H1 (cell line): ENCODE data around the gene CUL9. TPM values are rescaled to one million over a fixed set of nuclear protein-coding genes. Genes with fewer than 3 reads are reported as not detected.

ENCODE experiments used
- CTCF ChIA-PET: fragments of 300-600 bp; sonication (Branson Sonifier 250); formaldehyde crosslinking; loops from one replicate; lab custom pipeline; 2021; ENCODE audit not compliant: partially characterized antibody; lab: Charles Lee
- POLR2A ChIA-PET: fragments of 300-600 bp; sonication (Branson Sonifier 250); formaldehyde crosslinking; loops from one replicate; lab custom pipeline; 2021; ENCODE audit warnings: inconsistent platforms; ENCODE audit not compliant: partially characterized antibody; lab: Charles Lee
- DNase-seq, 2 experiments: peaks; one replicate each; pipeline versions ENCODE4 v3.0.0 to v3.0.0-alpha.2; 2010 to 2022; ENCODE audit warnings: low spot score in 2 of 2, low read depth in 1 of 2, mixed read lengths in 1 of 2
- FAIRE-seq: peaks from 2 replicates; lab custom pipeline; 2011; peaks lifted over from hg19 to GRCh38; lab: Jason Lieb, UNC
- H2AFZ ChIP-seq: 2 replicates; pipeline ENCODE4 v1.8.1; 2012; ENCODE audit warnings: low read length, inconsistent platforms
- H2AK5ac ChIP-seq: 2 replicates; pipeline ENCODE4 v1.6.1; 2013; ENCODE audit warnings: low read depth, low read length
- H2BK120ac ChIP-seq: replicated peaks from 2 replicates; pipeline ENCODE3; 2013; ENCODE audit warnings: low read depth, low read length, inconsistent platforms
- H2BK12ac ChIP-seq: 2 replicates; pipeline ENCODE4 v1.6.1; 2013; ENCODE audit warnings: low read depth, low read length
- H2BK15ac ChIP-seq: 2 replicates; pipeline ENCODE4 v1.6.1; 2013; ENCODE audit warnings: low read length
- H2BK20ac ChIP-seq: 2 replicates; pipeline ENCODE4 v1.6.1; 2013; ENCODE audit warnings: low read length
- H2BK5ac ChIP-seq: 2 replicates; pipeline ENCODE4 v1.6.1; 2013; ENCODE audit warnings: low read depth, low read length
- H3K14ac ChIP-seq: 2 replicates; pipeline ENCODE4 v1.6.1; 2013; ENCODE audit warnings: inconsistent platforms; ENCODE audit not compliant: insufficient read length
- H3K18ac ChIP-seq: 2 replicates; pipeline ENCODE4 v1.6.1; 2013; ENCODE audit warnings: low read length; ENCODE audit errors: extremely low read depth
- H3K23ac ChIP-seq: 2 replicates; pipeline ENCODE4 v1.6.1; 2013; ENCODE audit warnings: inconsistent platforms; ENCODE audit not compliant: insufficient read length
- H3K23me2 ChIP-seq: 2 replicates; pipeline ENCODE4 v1.6.1; 2013; ENCODE audit warnings: low read depth, low read length
- H3K27ac ChIP-seq: 2 replicates; pipeline ENCODE4 v1.6.1; 2011; ENCODE audit warnings: low read depth, low read length, inconsistent platforms
- H3K27me3 ChIP-seq, 4 experiments: replicated peaks in 1 of 4; 1 replicate in 1 of 4; 2 replicates in 3 of 4; pipeline versions ENCODE4 v1.6.1 to v1.8.1; 2011 to 2013; ENCODE audit warnings: low read length in 3 of 4, mild to moderate bottlenecking in 3 of 4, inconsistent platforms in 2 of 4, mixed read lengths in 2 of 4, moderate library complexity in 1 of 4; ENCODE audit not compliant: control insufficient read depth in 3 of 4, insufficient read depth in 3 of 4; ENCODE audit errors: extremely low read depth in 1 of 4
- H3K36me3 ChIP-seq, 4 experiments: 2 replicates each; pipeline versions ENCODE4 v1.6.1 to v1.8.1; 2011 to 2013; ENCODE audit warnings: mild to moderate bottlenecking in 4 of 4, low read length in 3 of 4, moderate library complexity in 2 of 4, control low read depth in 1 of 4, inconsistent platforms in 1 of 4; ENCODE audit not compliant: insufficient read depth in 4 of 4, control insufficient read depth in 2 of 4
- H3K4ac ChIP-seq: replicated peaks from 2 replicates; pipeline ENCODE3; 2013; ENCODE audit warnings: low read length, low read depth, mixed read lengths, inconsistent platforms; ENCODE audit not compliant: insufficient read length
- H3K4me1 ChIP-seq, 4 experiments: replicated peaks in 1 of 4; 1 replicate in 1 of 4; 2 replicates in 3 of 4; pipeline versions ENCODE4 v1.6.1 to v1.8.1; 2011 to 2013; ENCODE audit warnings: low read length in 3 of 4, inconsistent platforms in 2 of 4, mixed read lengths in 1 of 4; ENCODE audit not compliant: insufficient read depth in 4 of 4, control insufficient read depth in 3 of 4
- H3K4me2 ChIP-seq, 2 experiments: 2 replicates each; pipeline versions ENCODE4 v1.6.1 to v1.8.1; 2011 to 2013; ENCODE audit warnings: low read depth in 2 of 2, low read length in 2 of 2, control low read depth in 1 of 2, inconsistent platforms in 1 of 2, mild to moderate bottlenecking in 1 of 2; ENCODE audit not compliant: insufficient read depth in 1 of 2
- H3K4me3 ChIP-seq, 4 experiments: fragments of 200-600, 300-600 bp in 1 of 4; sonication (generic), shearing (Covaris generic), sonication (Bioruptor Twin) in 1 of 4; 2 replicates each; pipeline versions ENCODE4 v1.5.1 to v1.8.1; 2011 to 2016; ENCODE audit warnings: low read length in 4 of 4, low read depth in 3 of 4, control low read depth in 2 of 4, inconsistent platforms in 2 of 4, mild to moderate bottlenecking in 2 of 4, mixed read lengths in 1 of 4, moderate library complexity in 1 of 4; ENCODE audit not compliant: insufficient read depth in 2 of 4; ENCODE audit errors: extremely low read depth in 1 of 4
- H3K56ac ChIP-seq: replicated peaks from 2 replicates; pipeline ENCODE3; 2013; ENCODE audit warnings: low read depth, mild to moderate bottlenecking, mixed read lengths, low read length, inconsistent platforms; ENCODE audit not compliant: insufficient read length
- H3K79me1 ChIP-seq: 2 replicates; pipeline ENCODE4 v1.6.1; 2013; ENCODE audit warnings: low read depth, low read length, control low read depth
- H3K79me2 ChIP-seq, 2 experiments: 2 replicates each; pipeline versions ENCODE4 v1.6.1 to v1.8.1; 2012 to 2013; ENCODE audit warnings: low read length in 2 of 2, mild to moderate bottlenecking in 2 of 2, inconsistent platforms in 1 of 2; ENCODE audit not compliant: insufficient read depth in 2 of 2, control insufficient read depth in 1 of 2
- H3K9ac ChIP-seq, 4 experiments: replicated peaks in 1 of 4; 1 replicate in 1 of 4; 2 replicates in 3 of 4; pipeline versions ENCODE4 v1.6.1 to v1.8.1; 2011 to 2013; ENCODE audit warnings: low read depth in 3 of 4, low read length in 3 of 4, control low read depth in 2 of 4, mild to moderate bottlenecking in 2 of 4, moderate library complexity in 2 of 4, inconsistent platforms in 1 of 4; ENCODE audit errors: extremely low read depth in 1 of 4
- H3K9me3 ChIP-seq, 2 experiments: 2 replicates each; pipeline versions ENCODE4 v1.6.1 to v1.8.1; 2012 to 2013; ENCODE audit warnings: mild to moderate bottlenecking in 2 of 2, moderate library complexity in 2 of 2, control low read depth in 1 of 2, inconsistent platforms in 1 of 2, low read depth in 1 of 2, low read length in 1 of 2, mixed read lengths in 1 of 2; ENCODE audit not compliant: insufficient read depth in 2 of 2
- H4K20me1 ChIP-seq, 2 experiments: replicated peaks in 1 of 2; 2 replicates each; pipeline versions ENCODE3 to v1.8.1; 2011 to 2013; ENCODE audit warnings: inconsistent platforms in 2 of 2, low read length in 2 of 2, mild to moderate bottlenecking in 1 of 2; ENCODE audit not compliant: insufficient read depth in 2 of 2, control insufficient read depth in 1 of 2
- H4K5ac ChIP-seq: 2 replicates; pipeline ENCODE4 v1.6.1; 2013; ENCODE audit warnings: low read length, low read depth, mixed read lengths, inconsistent platforms; ENCODE audit not compliant: insufficient read length
- H4K8ac ChIP-seq: 2 replicates; pipeline ENCODE4 v1.8.0; 2013; ENCODE audit warnings: mild to moderate bottlenecking, moderate library complexity, low read length, inconsistent platforms; ENCODE audit not compliant: insufficient read depth; ENCODE audit errors: extremely low read depth
- H4K91ac ChIP-seq: replicated peaks from 2 replicates; pipeline ENCODE3; 2013; ENCODE audit warnings: low read length, mixed read lengths, inconsistent platforms; ENCODE audit not compliant: insufficient read length
- ATF3 ChIP-seq: IDR thresholded peaks from 2 replicates; pipeline ENCODE4 v1.6.1; 2011; ENCODE audit warnings: low read depth, mild to moderate bottlenecking, low read length; ENCODE audit not compliant: insufficient read depth
- CHD1 ChIP-seq: IDR thresholded peaks from 2 replicates; pipeline ENCODE4 v1.6.1; 2012; ENCODE audit warnings: low read depth, low read length, improper control_type of control experiment
- EZH2 ChIP-seq: fragments of 200-600 bp; sonication (generic); IDR thresholded peaks from 2 replicates; pipeline ENCODE4 v1.7.1; 2012; ENCODE audit warnings: low read depth, mild to moderate bottlenecking, moderate library complexity, low read length, inconsistent platforms; ENCODE audit not compliant: severe bottlenecking
- FOSL1 ChIP-seq: IDR thresholded peaks from 2 replicates; pipeline ENCODE4 v1.6.1; 2011; ENCODE audit warnings: mild to moderate bottlenecking, low read depth, low read length, moderate library complexity; ENCODE audit not compliant: insufficient read depth
- JUND ChIP-seq: IDR thresholded peaks from 2 replicates; pipeline ENCODE4 v1.6.1; 2011; ENCODE audit warnings: mild to moderate bottlenecking, improper control_type of control experiment, low read length
- MAX ChIP-seq: IDR thresholded peaks from 2 replicates; pipeline ENCODE4 v1.6.1; 2012; ENCODE audit warnings: inconsistent platforms
- NANOG ChIP-seq: IDR thresholded peaks from 2 replicates; pipeline ENCODE4 v1.6.1; 2011; ENCODE audit warnings: low read length, low read depth, mild to moderate bottlenecking, inconsistent platforms; ENCODE audit not compliant: insufficient read depth, poor library complexity, severe bottlenecking
- PHF8 ChIP-seq: fragments of 200-600 bp; sonication (generic); conservative IDR thresholded peaks from 2 replicates; pipeline ENCODE4 v1.7.1; 2012; ENCODE audit warnings: low read depth, mild to moderate bottlenecking, inconsistent platforms, low read length, moderate library complexity
- RAD21 ChIP-seq, 2 experiments: IDR thresholded peaks in 1 of 2; conservative IDR thresholded peaks in 1 of 2; 2 replicates each; pipeline ENCODE4 v1.6.1; 2011; ENCODE audit warnings: low read depth in 2 of 2, low read length in 2 of 2, improper control_type of control experiment in 1 of 2, inconsistent platforms in 1 of 2, mild to moderate bottlenecking in 1 of 2, moderate library complexity in 1 of 2
- SP1 ChIP-seq: IDR thresholded peaks from 2 replicates; pipeline ENCODE4 v1.6.1; 2011; ENCODE audit warnings: low read depth, low read length
- WGBS, 2 experiments: shearing (Covaris generic) in 1 of 2; methylation state at CpG; one replicate each; pipeline versions ENCODE4 v1.1.6 to v1.1.7; 2013 to 2015; ENCODE audit warnings: low lambda C conversion rate in 2 of 2, mixed read lengths in 2 of 2, inconsistent platforms in 1 of 2, low coverage in 1 of 2, missing lambda C conversion rate in 1 of 2; ENCODE audit not compliant: insufficient replicate concordance in 2 of 2, insufficient coverage in 1 of 2, insufficient read length in 1 of 2; ENCODE audit errors: extremely low coverage in 1 of 2, missing lambda C conversion rate in 1 of 2; 5-methylcytosine and 5-hydroxymethylcytosine counted together
- polyA plus RNA-seq, 7 experiments: library from polyadenylated mRNA; depleted of rRNA in 3 of 7; stranded (reverse) in 5 of 7; unstranded in 2 of 7; fragments of >200 nt in 5 of 7; fragments of 200-250 nt in 2 of 7; gene quantifications; 1 replicate in 5 of 7; 2 replicates in 1 of 7; 4 replicates in 1 of 7; pipeline versions ENCODE4 v1.2.1 to v1.2.3, GENCODE V29; 2011 to 2013; ENCODE audit warnings: missing spikeins in 2 of 7, mixed read lengths in 2 of 7
- total RNA-seq: library from RNA; stranded (reverse); fragmentation: NEBNext Ultra II Directional; extraction: Animal tissue kit (Norgen Biotek cat#: 25700); gene quantifications from 2 replicates; pipeline ENCODE4 v1.2.1, GENCODE V29; 2021

Gene CUL9
- total and polyA plus RNA-seq, 2 of the 8 experiments (the other 6 are each of a cell fraction or from before 2014, with no cell fraction given) = 7.7 to 9.8 TPM

- H4K20me1 ChIP-seq = peaks cover 0 to 2% of the 10 kb centered on the region in 2 experiments
- no peak overlapping the region for H3K23ac ChIP-seq
- ChIA-PET CTCF (interaction anchor here (0.6 to 9.4 kb wide), 18 partner anchors 9 to 679 kb away, joined by 3 to 78 read pairs (median 6); partner anchors contain the start of genes CRIP3 and DNPH1), POLR2A (interaction anchor here (0.8 kb wide), 1 partner anchor 406 kb away, joined by 3 read pairs; no protein-coding TSS in a partner anchor)
- 88% methylated on average over 14 of the region's 14 CpGs; no CpG with 5 or more reads in 1 of the 2 experiments for WGBS, 2 experiments
- no peak overlapping the region for H3K4me3 ChIP-seq
- H3K27me3 ChIP-seq = no peaks in the 10 kb centered on the region
- no peak overlapping the region for H3K9ac ChIP-seq
- no peak overlapping the region for H2BK120ac ChIP-seq
- no peak overlapping the region for H4K8ac ChIP-seq
- no peak overlapping the region for H4K91ac ChIP-seq
- peaks cover 0 to 4% (median 0%) of the 10 kb centered on the region in 4 experiments; a peak in 5 of 7 replicates for H3K4me1 ChIP-seq
- no peaks in the 10 kb centered on the region for H3K9me3 ChIP-seq
- no peak overlapping the region for H3K56ac ChIP-seq
- H4K5ac ChIP-seq = no peak overlapping the region
- no peak overlapping the region for H3K4ac ChIP-seq
- H3K36me3 ChIP-seq = no peaks in the 10 kb centered on the region
- no peak overlapping the region for H3K27ac ChIP-seq
- no peak overlapping the region for H3K4me2 ChIP-seq
- 0 out of 2 replicates have a peak overlapping the region, but pooled peaks have one; percentile 61 for H2BK20ac ChIP-seq
- H3K79me2 ChIP-seq = no peaks in the 10 kb centered on the region
- no peak overlapping the region for H3K14ac ChIP-seq
- no peak overlapping the region for H2BK15ac ChIP-seq
- DNase-seq (no peak), FAIRE-seq (no peak)
- no peaks in the 10 kb centered on the region for H3K79me1 ChIP-seq
- H3K18ac ChIP-seq = peak overlapping the region; percentile 48; the same call in 1 of the 2 replicates
- H2AK5ac ChIP-seq = no peak overlapping the region
- no peak overlapping the region for H2BK12ac ChIP-seq
- H3K23me2 ChIP-seq = no peaks in the 10 kb centered on the region
- H2AFZ ChIP-seq = no peak overlapping the region; the same call in 1 of the 2 replicates
- H2BK5ac ChIP-seq = no peak overlapping the region; the same call in 1 of the 2 replicates
- TF ChIP-seq PHF8 = no peak
- no peak for TF ChIP-seq RAD21 (IDR thresholded peaks at IDR 0.05 in 1 of 2, conservative IDR thresholded peaks at IDR 0.05 in 1 of 2; ENCODE audit: low read depth in 2 of 2, low read length in 2 of 2)
- no peak for TF ChIP-seq MAX
- no peak for TF ChIP-seq NANOG
- TF ChIP-seq EZH2 = no peak
- no peak for TF ChIP-seq SP1
- TF ChIP-seq CHD1 = no peak
- no peak for TF ChIP-seq JUND
- TF ChIP-seq FOSL1 = no peak
- TF ChIP-seq ATF3 = no peak
Observed at GRCh38 chr6:43262000-43262779, 80.2 kb downstream of the CUL9 start.
